Measurements from ENCODE around the gene ENGASE.

Gene ENGASE

DNA sequence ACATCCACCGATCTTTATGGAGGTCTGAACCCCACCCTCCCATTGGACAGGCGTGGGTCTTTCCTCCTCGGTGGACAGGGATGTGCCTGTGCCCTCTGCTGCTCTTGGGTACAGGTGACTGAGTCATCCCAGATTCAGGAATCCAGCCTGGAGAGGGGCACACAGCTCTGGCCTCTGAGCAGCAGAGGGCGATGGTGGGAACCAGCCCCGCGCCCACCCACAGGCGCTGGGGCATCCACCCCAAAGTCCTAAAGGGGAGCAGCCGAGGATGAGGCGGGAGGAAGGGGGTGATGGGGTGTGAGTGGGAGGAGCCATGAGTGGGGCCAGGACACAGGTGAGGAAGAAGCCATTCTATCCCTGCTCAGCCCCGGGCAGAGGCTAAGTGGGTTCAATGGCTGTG, 35.0 kb downstream of the ENGASE start:
- TF ChIP-seq, protein P1, sequence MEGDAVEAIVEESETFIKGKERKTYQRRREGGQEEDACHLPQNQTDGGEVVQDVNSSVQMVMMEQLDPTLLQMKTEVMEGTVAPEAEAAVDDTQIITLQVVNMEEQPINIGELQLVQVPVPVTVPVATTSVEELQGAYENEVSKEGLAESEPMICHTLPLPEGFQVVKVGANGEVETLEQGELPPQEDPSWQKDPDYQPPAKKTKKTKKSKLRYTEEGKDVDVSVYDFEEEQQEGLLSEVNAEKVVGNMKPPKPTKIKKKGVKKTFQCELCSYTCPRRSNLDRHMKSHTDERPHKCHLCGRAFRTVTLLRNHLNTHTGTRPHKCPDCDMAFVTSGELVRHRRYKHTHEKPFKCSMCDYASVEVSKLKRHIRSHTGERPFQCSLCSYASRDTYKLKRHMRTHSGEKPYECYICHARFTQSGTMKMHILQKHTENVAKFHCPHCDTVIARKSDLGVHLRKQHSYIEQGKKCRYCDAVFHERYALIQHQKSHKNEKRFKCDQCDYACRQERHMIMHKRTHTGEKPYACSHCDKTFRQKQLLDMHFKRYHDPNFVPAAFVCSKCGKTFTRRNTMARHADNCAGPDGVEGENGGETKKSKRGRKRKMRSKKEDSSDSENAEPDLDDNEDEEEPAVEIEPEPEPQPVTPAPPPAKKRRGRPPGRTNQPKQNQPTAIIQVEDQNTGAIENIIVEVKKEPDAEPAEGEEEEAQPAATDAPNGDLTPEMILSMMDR (IDR thresholded peaks at IDR 0.05; ENCODE audit: low read depth, low read length, missing control alignments): peak; percentile 43
- no peak for DNase-seq
- Histone ChIP-seq H3K27ac (no peak overlapping the region), H3K4me3 (ENCODE audit: low read depth, low read length) (no peak overlapping the region), H3K36me3 (replicated peaks) (no peaks in the 10 kb centered on the region), H3K27me3 (replicated peaks) (no peaks in the 10 kb centered on the region)
- in situ Hi-C loops (cut with HindIII; ENCODE audit: low pct_ligation_motif_present, low sequenced_read_pairs): no loop called here

DNA sequence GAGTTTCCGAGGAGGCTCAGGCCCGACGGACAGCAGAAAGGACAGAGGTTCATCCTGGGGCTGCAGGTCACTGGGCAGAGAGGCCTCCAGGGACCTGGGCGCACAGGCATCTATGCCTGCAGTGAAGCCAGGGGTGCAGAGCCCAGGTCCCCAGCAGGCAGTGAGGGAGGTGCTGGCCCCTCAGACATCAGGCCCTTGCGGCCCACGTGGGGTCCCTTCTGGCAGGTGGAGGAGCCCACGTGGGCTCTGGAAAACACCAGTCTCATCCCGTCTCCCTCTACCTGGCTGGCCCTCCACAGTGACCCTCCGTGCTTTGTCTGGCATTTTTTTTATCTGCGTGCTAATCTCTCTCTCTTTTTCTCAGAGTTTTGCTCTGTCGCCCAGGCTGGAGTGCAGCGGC, 36.5 kb downstream of the ENGASE start:
- Histone ChIP-seq H3K27me3 (replicated peaks) (no peaks in the 10 kb centered on the region), H3K4me3 (ENCODE audit: low read depth, low read length) (no peak overlapping the region), H3K27ac (no peak overlapping the region), H3K36me3 (replicated peaks) (no peaks in the 10 kb centered on the region)
- in situ Hi-C loops (cut with HindIII; ENCODE audit: low pct_ligation_motif_present, low sequenced_read_pairs): no loop called here
- DNase-seq: no peak
- TF ChIP-seq, protein P1 (IDR thresholded peaks at IDR 0.05; ENCODE audit: low read depth, low read length, missing control alignments): no peak

DNA sequence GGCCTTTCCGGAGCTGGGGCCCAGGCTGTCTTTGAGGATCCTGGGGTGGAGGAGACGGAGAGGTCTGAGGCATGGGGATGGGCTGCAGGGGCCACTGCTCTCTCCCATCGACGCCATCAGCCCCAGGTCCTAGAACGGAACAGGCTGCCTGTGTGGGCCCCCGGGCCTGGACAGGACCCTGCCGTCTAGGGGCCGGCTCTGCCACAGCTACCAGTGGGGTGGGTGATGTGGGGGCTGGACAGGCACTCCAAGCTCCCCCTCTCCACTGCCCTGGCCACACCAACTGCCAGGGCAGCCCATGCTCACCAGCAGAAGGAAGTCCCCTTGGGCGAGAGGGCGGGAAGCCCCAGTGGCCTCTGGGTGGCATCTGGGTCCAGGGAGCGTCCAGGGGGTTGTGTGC, 37.8 kb downstream of the ENGASE start:
- Histone ChIP-seq H3K36me3 (replicated peaks) (no peaks in the 10 kb centered on the region), H3K27ac (no peak overlapping the region), H3K27me3 (replicated peaks) (no peaks in the 10 kb centered on the region), H3K4me3 (ENCODE audit: low read depth, low read length) (no peak overlapping the region)
- TF ChIP-seq, protein P1 (IDR thresholded peaks at IDR 0.05; ENCODE audit: low read depth, low read length, missing control alignments): no peak
- DNase-seq: no peak
- in situ Hi-C loops (cut with HindIII; ENCODE audit: low pct_ligation_motif_present, low sequenced_read_pairs): no loop called here

DNA sequence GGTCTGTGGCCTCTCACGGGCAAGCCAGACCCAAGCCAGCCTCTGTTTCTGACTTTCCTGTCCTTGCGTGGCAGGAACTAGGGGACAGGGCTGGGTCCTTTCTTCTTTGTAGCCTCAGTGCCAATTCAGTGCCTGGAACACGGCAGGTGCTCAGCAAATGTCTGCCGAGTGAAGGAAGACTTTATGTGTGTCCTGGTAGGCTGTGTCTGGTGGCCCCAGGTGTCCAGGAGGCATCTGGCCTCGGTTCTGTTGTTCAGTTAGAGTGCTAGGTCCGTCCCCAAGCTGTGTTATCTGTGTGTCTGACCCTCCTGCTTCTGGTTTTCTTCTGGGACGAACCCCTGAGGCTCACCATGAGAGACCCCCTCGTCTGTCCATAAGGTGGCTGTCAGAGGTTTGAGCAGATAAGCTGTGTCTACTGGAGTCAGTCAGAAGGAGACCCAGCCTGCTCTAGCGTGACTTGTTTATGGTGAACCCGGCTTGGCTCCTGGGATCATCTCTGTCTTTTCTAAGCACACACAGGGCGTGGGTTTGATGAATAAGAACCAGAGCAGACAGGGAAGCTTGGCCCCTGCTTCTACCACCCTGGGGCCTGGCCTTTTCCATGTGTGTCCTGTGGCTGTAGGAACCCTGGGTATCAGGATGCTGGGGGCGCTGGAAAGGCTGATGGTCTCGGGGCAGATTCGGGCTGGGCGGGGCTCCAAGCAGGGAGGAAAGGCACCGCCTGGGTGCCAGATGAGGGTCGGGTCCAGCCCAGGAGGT, 39.3 kb downstream of the ENGASE start:
- Histone ChIP-seq H3K36me3 (replicated peaks) (no peaks in the 10 kb centered on the region), H3K27me3 (replicated peaks) (no peaks in the 10 kb centered on the region), H3K27ac (no peak overlapping the region), H3K4me3 (ENCODE audit: low read depth, low read length) (no peak overlapping the region)
- in situ Hi-C loops (cut with HindIII; ENCODE audit: low pct_ligation_motif_present, low sequenced_read_pairs): no loop called here
- TF ChIP-seq, protein P1 (IDR thresholded peaks at IDR 0.05; ENCODE audit: low read depth, low read length, missing control alignments): no peak
- no peak for DNase-seq

DNA sequence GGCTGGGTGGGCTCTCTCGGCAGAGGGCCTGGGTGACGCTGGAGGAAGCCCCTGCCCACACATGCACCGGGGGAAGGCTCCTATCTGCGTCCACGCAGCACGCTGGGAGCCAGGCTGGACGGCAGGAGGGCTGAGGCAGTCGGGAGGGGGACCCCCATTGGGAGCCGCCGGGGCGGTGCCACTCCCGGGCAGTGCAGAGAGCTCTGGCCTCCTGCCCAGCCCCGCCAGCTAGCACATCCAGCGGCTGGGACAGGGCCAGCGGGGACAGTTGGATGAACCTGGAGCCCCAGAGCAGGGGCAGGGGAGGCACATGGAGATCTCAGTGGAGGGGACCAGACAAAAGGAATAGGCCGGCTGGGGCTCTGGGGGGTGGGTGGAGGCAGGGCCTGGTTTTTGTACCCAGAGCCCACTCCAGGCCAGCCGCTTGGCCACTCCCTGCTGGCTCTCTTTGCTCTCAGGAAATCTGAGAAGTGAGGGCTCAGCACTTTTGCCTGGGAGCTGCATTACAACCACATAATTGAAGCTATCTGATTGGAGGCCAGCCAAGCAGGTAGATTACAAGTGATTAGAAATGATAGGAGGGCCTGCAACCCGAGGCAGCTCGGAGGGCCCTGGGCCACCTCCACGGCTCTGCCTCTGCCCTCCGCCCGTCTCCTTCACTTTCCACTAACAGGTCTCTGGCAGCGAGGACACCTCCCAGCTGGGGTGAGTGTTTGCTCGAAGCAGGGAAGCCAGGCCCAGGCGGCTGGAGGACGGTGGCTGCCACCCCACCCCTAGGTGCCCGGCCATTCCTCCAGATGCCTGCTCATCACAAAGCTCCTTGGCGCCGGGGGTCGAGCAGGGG, 40.1 kb downstream of the ENGASE start:
- TF ChIP-seq, protein P1 (IDR thresholded peaks at IDR 0.05; ENCODE audit: low read depth, low read length, missing control alignments): no peak
- no peak overlapping the region for H3K4me3 ChIP-seq (ENCODE audit: low read depth, low read length)
- in situ Hi-C loops (cut with HindIII; ENCODE audit: low pct_ligation_motif_present, low sequenced_read_pairs): no loop called here
- no peak overlapping the region for H3K27ac ChIP-seq
- H3K27me3 ChIP-seq (replicated peaks): no peaks in the 10 kb centered on the region
- H3K36me3 ChIP-seq (replicated peaks): no peaks in the 10 kb centered on the region
- DNase-seq: no peak

Measured in brain microvascular endothelial cell (primary cell).